GM23248 (cell line): ENCODE data around the gene ZKSCAN5. TPM values are rescaled to one million over a fixed set of nuclear protein-coding genes. Genes with fewer than 3 reads are reported as not detected.

Experiments
- DNase-seq: peaks from one replicate; pipeline ENCODE4 v3.0.0-alpha.2; 2015
- H2AFZ ChIP-seq: fragments of 200-600 bp; sonication (generic); 2 replicates; pipeline ENCODE4 v1.6.1; 2016; ENCODE audit warnings: antibody characterized with exemption
- H3F3A ChIP-seq: fragments of 200-600 bp; sonication (generic); 2 replicates; pipeline ENCODE4 v1.6.1; 2016; ENCODE audit warnings: mild to moderate bottlenecking, antibody characterized with exemption, mixed run types; ENCODE audit not compliant: insufficient read depth
- H3K27ac ChIP-seq: fragments of 200-600 bp; sonication (generic); 2 replicates; pipeline ENCODE4 v1.5.1; 2016; ENCODE audit warnings: mild to moderate bottlenecking
- H3K27me3 ChIP-seq: fragments of 200-600 bp; sonication (generic); replicated peaks from 2 replicates; pipeline ENCODE4 v1.6.1; 2016; ENCODE audit warnings: mild to moderate bottlenecking; ENCODE audit not compliant: insufficient read depth
- H3K36me3 ChIP-seq: fragments of 200-600 bp; sonication (generic); 2 replicates; pipeline ENCODE4 v1.6.1; 2016; ENCODE audit warnings: low read depth, mild to moderate bottlenecking
- H3K4me1 ChIP-seq: fragments of 200-600 bp; sonication (generic); 2 replicates; pipeline ENCODE4 v1.6.1; 2016; ENCODE audit warnings: mild to moderate bottlenecking; ENCODE audit not compliant: insufficient read depth
- H3K4me2 ChIP-seq: fragments of 200-600 bp; sonication (generic); one replicate; pipeline ENCODE4 v1.6.1; 2016; ENCODE audit warnings: mild to moderate bottlenecking; ENCODE audit not compliant: unreplicated experiment
- H3K4me3 ChIP-seq: fragments of 200-600 bp; sonication (generic); 2 replicates; pipeline ENCODE4 v1.5.1; 2016; ENCODE audit warnings: mild to moderate bottlenecking
- H3K79me2 ChIP-seq: fragments of 200-600 bp; sonication (generic); 2 replicates; pipeline ENCODE4 v1.6.1; 2016; ENCODE audit warnings: mild to moderate bottlenecking; ENCODE audit not compliant: insufficient read depth
- H3K9ac ChIP-seq: fragments of 200-600 bp; sonication (generic); 2 replicates; pipeline ENCODE4 v1.6.1; 2016; ENCODE audit warnings: mild to moderate bottlenecking
- H3K9me2 ChIP-seq: fragments of 200-600 bp; sonication (generic); 2 replicates; pipeline ENCODE4 v1.6.1; 2016; ENCODE audit warnings: mixed run types, mild to moderate bottlenecking, moderate library complexity; ENCODE audit not compliant: insufficient read depth
- H3K9me3 ChIP-seq: fragments of 200-600 bp; sonication (generic); one replicate; pipeline ENCODE4 v1.6.1; 2017; ENCODE audit warnings: low read depth
- H4K20me1 ChIP-seq: fragments of 200-600 bp; sonication (generic); 2 replicates; pipeline ENCODE4 v1.6.0; 2016; ENCODE audit not compliant: insufficient read depth
- EZH2 ChIP-seq: fragments of 200-600 bp; sonication (generic); IDR thresholded peaks from 2 replicates; pipeline ENCODE4 v1.6.1; 2018; ENCODE audit warnings: antibody characterized with exemption, mild to moderate bottlenecking; ENCODE audit not compliant: insufficient read depth, poor library complexity, severe bottlenecking
- EZH2phosphoT487 ChIP-seq: fragments of 200-600 bp; sonication (generic); IDR thresholded peaks from 2 replicates; pipeline ENCODE4 v1.6.1; 2018; ENCODE audit warnings: antibody characterized with exemption, moderate library complexity, mild to moderate bottlenecking, low read depth; ENCODE audit not compliant: insufficient read depth
- WGBS, 2 experiments: methylation state at CpG; one replicate each; pipeline ENCODE4 v1.1.6; 2015 to 2017; ENCODE audit warnings: low lambda C conversion rate in 2 of 2, low coverage in 1 of 2; ENCODE audit errors: missing lambda C conversion rate in 2 of 2; 5-methylcytosine and 5-hydroxymethylcytosine counted together
- in situ Hi-C: fragments of 300-500 bp; cut with MboI; formaldehyde crosslinking; loops from 2 replicates; pipeline ENCODE4 v1.15.0; 2020
- polyA plus RNA-seq: library from polyadenylated mRNA; unstranded; fragments of >200 nt; fragmentation: Nextera tagmentation; extraction: Ambion mirVana; gene quantifications from 2 replicates; pipeline ENCODE4 v1.2.1, GENCODE V29; 2016
- total RNA-seq: library from RNA; depleted of rRNA; stranded (reverse); fragments of >200 nt; shearing (Covaris generic); gene quantifications from 2 replicates; pipeline ENCODE4 v1.2.3, GENCODE V29; 2014; rRNA removed

ZKSCAN5 gene
- total RNA-seq = 10.7 and 12.0 TPM in 2 replicates
- 6.3 and 6.4 TPM in 2 replicates for polyA plus RNA-seq

DNA sequence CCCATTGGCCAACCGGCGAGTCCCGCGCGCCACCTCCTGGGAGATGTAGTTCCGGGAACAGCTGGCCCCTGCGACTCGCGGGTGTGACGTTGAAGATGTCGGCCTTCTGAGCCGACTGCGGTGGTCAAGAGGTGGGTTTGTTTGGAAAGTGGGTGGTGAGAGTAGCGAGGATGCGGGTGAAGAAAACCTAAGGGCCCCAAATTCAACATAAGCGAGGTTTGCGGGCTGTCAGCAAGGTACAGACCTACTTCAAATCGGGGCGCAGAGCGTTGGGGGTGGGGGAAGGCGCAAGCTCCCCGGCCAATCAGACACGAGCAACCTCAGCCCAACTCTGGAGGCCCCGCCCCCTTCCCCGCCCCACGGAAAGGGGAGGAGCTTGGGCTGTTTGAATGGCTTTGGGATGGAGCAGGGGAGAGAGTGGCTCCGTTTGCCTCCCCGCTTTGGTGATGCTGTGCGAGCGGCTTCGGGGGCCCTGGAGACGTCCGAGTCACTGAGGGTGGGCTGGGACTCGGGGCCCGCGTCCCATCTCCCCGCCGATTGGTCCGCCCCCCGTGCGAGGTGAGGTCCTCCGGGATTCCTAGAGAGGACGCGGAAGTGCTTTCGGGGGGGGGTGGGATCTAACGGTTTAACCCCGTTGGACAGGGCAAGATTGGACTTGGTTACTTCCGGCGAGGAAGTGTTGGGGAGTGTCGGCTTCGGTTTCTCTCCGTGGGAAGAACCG lies at the start of gene ZKSCAN5:
ZKSCAN5 (plus strand) TSS at position 60 of the 721 bp plus-strand sequence. CDS start 1,383 bp downstream, outside the sequence.
- Histone ChIP-seq H3K79me2 (peaks cover 70% of the 10 kb centered on the region), H3K9ac (peak within 1 kb of the TSS; percentile 91), H3K4me2 (peak within 1 kb of the TSS; percentile 99), H3K4me1 (peaks cover 14% of the 10 kb centered on the region), H3K4me3 (peak within 1 kb of the TSS; percentile 87), H3K9me2 (no peaks in the 10 kb centered on the region), H3K27ac (peak within 1 kb of the TSS; percentile 77), H3K36me3 (no peaks in the 10 kb centered on the region), H3K9me3 (no peaks in the 10 kb centered on the region), H4K20me1 (no peaks in the 10 kb centered on the region), H2AFZ (peak within 1 kb of the TSS; percentile 86), H3K27me3 (no peaks in the 10 kb centered on the region), H3F3A (no peaks in the 10 kb centered on the region)
- DNase-seq = peak; percentile 100
- in situ Hi-C loops = no loop called here
- 1% methylated on average over 52 to 53 of the region's 53 CpGs for WGBS, 2 experiments
- TF ChIP-seq EZH2 = no peak
- TF ChIP-seq EZH2phosphoT487 = no peak

DNA sequence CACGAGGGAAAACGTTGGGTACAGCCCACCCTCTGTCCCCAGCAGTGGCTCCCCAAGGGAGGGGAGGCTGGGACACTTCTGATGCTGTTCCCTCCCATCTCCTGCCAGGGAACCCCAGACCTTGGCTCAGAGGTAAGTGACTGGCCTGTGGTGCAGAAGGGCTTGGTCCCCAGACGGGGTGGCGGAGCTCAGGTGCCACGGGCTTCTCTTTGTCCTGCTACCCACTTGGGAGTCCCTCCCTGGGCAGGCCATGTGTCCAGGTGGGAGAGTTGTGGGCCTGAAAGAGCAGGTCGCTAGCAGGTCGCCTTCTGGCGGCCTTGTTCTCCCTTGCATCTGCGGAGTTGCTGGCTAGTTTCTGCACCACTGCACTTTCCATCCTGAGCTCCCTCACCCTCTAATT lies 48.6 kb upstream of the ZKSCAN5 start:
- Histone ChIP-seq H3F3A (peaks cover 16% of the 10 kb centered on the region), H3K4me1 (no peaks in the 10 kb centered on the region), H3K9ac (no peak overlapping the region), H3K9me2 (no peaks in the 10 kb centered on the region), H3K4me3 (no peak overlapping the region), H2AFZ (no peak overlapping the region), H3K36me3 (peaks cover 6% of the 10 kb centered on the region; the same call in 1 of the 2 replicates), H3K4me2 (no peak overlapping the region), H3K79me2 (peaks cover 62% of the 10 kb centered on the region), H4K20me1 (peaks cover 5% of the 10 kb centered on the region; the same call in 1 of the 2 replicates), H3K27me3 (no peaks in the 10 kb centered on the region), H3K27ac (no peak overlapping the region), H3K9me3 (no peaks in the 10 kb centered on the region)
- in situ Hi-C loops = no loop called here
- TF ChIP-seq EZH2 = no peak
- no peak for TF ChIP-seq EZH2phosphoT487
- no peak for DNase-seq
- WGBS, 2 experiments = 64 to 69% methylated on average over 9 of the region's 9 CpGs

DNA sequence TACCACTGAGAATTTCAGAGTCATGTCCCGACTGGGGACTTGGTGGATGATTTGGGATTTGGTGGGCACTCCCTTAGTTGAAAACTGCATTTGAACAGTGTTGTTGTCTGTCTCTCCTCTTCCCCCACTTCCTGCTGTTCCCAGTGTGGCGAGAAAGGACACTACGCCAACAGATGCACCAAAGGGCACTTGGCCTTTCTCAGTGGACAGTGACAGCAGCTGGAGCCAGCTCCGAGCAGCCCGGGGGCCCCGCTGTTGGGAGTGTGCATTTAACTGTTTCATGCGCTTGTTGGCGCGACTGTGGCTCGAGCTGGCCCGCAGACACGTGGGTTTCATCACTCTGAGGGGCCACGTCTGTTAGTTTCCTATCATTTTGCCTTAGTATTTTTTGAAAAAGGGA lies 48.2 kb upstream of the ZKSCAN5 start:
- Histone ChIP-seq H2AFZ (no peak overlapping the region), H3K36me3 (peaks cover 6% of the 10 kb centered on the region; the same call in 1 of the 2 replicates), H3K9me3 (no peaks in the 10 kb centered on the region), H3K4me2 (no peak overlapping the region), H3K27me3 (no peaks in the 10 kb centered on the region), H4K20me1 (peaks cover 5% of the 10 kb centered on the region; the same call in 1 of the 2 replicates), H3K27ac (no peak overlapping the region), H3K4me1 (no peaks in the 10 kb centered on the region), H3K79me2 (peaks cover 66% of the 10 kb centered on the region), H3F3A (peaks cover 16% of the 10 kb centered on the region), H3K4me3 (no peak overlapping the region), H3K9ac (no peak overlapping the region), H3K9me2 (no peaks in the 10 kb centered on the region)
- DNase-seq = no peak
- WGBS, 2 experiments = 59% methylated on average over 13 of the region's 13 CpGs
- in situ Hi-C loops = no loop called here
- TF ChIP-seq EZH2phosphoT487 (no peak), EZH2 (no peak)

DNA sequence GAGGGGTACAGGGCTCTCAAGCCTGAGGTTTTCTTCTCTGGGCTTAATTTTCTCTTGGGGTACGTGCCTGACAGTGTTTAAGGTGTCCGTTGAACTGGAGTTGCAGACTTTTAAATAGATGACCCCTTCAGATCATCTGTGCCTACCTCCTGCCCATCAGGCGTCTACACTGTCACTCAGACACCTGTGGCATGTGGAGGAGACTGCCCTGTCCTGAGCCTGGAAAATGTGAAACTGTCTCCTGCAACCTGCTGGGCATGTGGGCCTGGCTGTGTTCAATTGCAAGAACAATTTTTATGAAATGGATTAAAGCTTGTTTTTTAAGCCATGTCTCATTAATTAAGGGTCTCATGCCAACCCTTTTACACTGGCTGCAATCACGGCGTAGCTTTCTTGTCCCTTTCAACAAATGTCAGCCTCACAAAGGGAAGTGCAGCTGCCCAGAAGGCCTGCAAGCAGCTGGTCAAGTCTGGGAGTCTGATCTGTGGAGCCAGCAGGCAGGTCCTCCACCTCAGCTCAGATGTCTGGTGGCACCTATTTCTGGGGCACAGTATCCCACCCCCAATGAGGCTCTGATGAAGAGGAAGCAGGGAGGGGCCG lies 47.3 kb upstream of the ZKSCAN5 start:
- 65 to 67% methylated on average over 5 to 6 of the region's 6 CpGs for WGBS, 2 experiments
- Histone ChIP-seq H3F3A (peaks cover 16% of the 10 kb centered on the region), H3K9me3 (no peaks in the 10 kb centered on the region), H3K9ac (no peak overlapping the region), H3K9me2 (no peaks in the 10 kb centered on the region), H3K4me1 (no peaks in the 10 kb centered on the region), H3K4me2 (no peak overlapping the region), H3K27me3 (no peaks in the 10 kb centered on the region), H3K79me2 (peaks cover 75% of the 10 kb centered on the region), H3K36me3 (peaks cover 6% of the 10 kb centered on the region; the same call in 1 of the 2 replicates), H3K4me3 (no peak overlapping the region), H2AFZ (no peak overlapping the region), H3K27ac (no peak overlapping the region), H4K20me1 (peaks cover 5% of the 10 kb centered on the region; the same call in 1 of the 2 replicates)
- in situ Hi-C loops = no loop called here
- DNase-seq = no peak
- no peak for TF ChIP-seq EZH2phosphoT487
- no peak for TF ChIP-seq EZH2
